ENCODE data around the gene TXNDC16. TPM values are rescaled to one million over a fixed set of nuclear protein-coding genes. Genes with fewer than 3 reads are reported as not detected.
"Not testable (repeated sequence)": the region's sequence is repeated elsewhere in the genome, so short reads cannot be mapped to it uniquely, and the experiment has no call there.

The TXNDC16 gene
- total RNA-seq, 2 donors from 2014 or later, result 8.1 to 10.5 TPM

DNA sequence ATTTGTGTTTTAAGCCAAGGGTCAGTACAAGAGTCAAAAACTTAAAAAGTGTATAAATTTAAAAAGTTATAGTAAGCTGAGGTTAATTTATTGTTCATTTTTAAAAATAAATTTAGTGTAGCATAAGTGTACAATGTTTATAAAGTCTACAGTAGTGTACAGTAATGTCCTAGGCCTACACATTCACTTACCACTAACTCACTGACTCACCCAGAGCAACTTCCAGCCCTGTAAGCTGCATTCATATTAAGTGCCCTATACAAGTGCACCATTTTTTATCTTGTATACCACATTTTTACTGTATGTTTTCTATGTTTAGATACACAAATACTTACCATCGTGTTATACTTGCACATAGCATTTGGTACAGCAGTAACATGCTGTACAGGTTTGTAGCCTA lies 38.0 kb upstream of the TXNDC16 start:
- ATAC-seq (ENCODE audit: insufficient number of reproducible peaks, low FRiP score, low read depth), result no peak
- H3K4me1 ChIP-seq (ENCODE audit: control insufficient read depth in 1 of 2, low read depth in 2 of 2), result no peaks in the 10 kb centered on the region

DNA sequence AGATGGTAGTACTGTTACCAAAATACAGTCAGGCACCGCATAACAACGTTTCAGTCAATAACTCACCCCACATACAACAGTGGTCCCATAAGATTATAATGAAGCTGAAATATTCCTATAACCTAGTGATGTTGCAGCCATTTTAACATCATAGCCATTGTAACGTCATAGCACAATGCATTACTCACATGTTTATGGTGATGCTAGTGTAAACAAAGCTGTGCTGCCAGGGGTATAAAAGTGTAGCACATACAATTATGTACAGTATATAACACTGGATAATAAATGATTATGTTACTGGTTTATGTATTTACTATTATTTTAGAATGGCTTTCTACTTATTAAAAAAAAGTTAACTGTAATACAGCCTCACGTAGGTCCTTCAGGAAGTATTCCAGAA lies 37.3 kb upstream of the TXNDC16 start:
- ATAC-seq (ENCODE audit: insufficient number of reproducible peaks, low FRiP score, low read depth) (no peak), DNase-seq (ENCODE audit: low spot score) (no peak)
- no peak overlapping the region for H3K4me3 ChIP-seq
- no peak overlapping the region for H3K27ac ChIP-seq
- no peaks in the 10 kb centered on the region for H3K9me3 ChIP-seq
- H3K36me3 ChIP-seq, result no peaks in the 10 kb centered on the region
- H3K27me3 ChIP-seq (replicated peaks; ENCODE audit: insufficient read depth), result no peaks in the 10 kb centered on the region
- H3K4me1 ChIP-seq (ENCODE audit: control insufficient read depth in 1 of 2, low read depth in 2 of 2), result no peaks in the 10 kb centered on the region
- no peak for TF ChIP-seq CTCF (IDR thresholded peaks at IDR 0.05)

More for the DNA sequence above, 38.0 kb upstream of the TXNDC16 start:
- Histone ChIP-seq H3K27me3 (replicated peaks; ENCODE audit: insufficient read depth) (no peaks in the 10 kb centered on the region), H3K36me3 (no peaks in the 10 kb centered on the region), H3K9me3 (no peaks in the 10 kb centered on the region), H3K27ac (no peak overlapping the region), H3K4me3 (no peak overlapping the region)
- no peak for TF ChIP-seq CTCF (IDR thresholded peaks at IDR 0.05)
- DNase-seq (ENCODE audit: low spot score), result no peak

- ATAC-seq (ENCODE audit: insufficient number of reproducible peaks, low FRiP score, low read depth) (no peak), DNase-seq (ENCODE audit: low spot score) (no peak)
- no peaks in the 10 kb centered on the region for H3K9me3 ChIP-seq
- H3K27me3 ChIP-seq (replicated peaks; ENCODE audit: insufficient read depth), result no peaks in the 10 kb centered on the region
- H3K4me1 ChIP-seq (ENCODE audit: control insufficient read depth in 1 of 2, low read depth in 2 of 2), result no peaks in the 10 kb centered on the region
- H3K4me3 ChIP-seq, result no peak overlapping the region
- TF ChIP-seq CTCF (IDR thresholded peaks at IDR 0.05), result no peak
- H3K27ac ChIP-seq, result no peak overlapping the region
- no peaks in the 10 kb centered on the region for H3K36me3 ChIP-seq
Observed at GRCh38 chr14:52583544-52583943, 31.2 kb upstream of the TXNDC16 start.

GRCh38 chr14:52575858-52576257 lies 23.6 kb upstream of the TXNDC16 start:
- Histone ChIP-seq H3K9me3 (peaks cover 23% of the 10 kb centered on the region), H3K27ac (no peak overlapping the region), H3K27me3 (replicated peaks; ENCODE audit: insufficient read depth) (no peaks in the 10 kb centered on the region), H3K4me3 (no peak overlapping the region), H3K36me3 (no peaks in the 10 kb centered on the region), H3K4me1 (ENCODE audit: control insufficient read depth in 1 of 2, low read depth in 2 of 2) (no peaks in the 10 kb centered on the region)
- no peak for TF ChIP-seq CTCF (IDR thresholded peaks at IDR 0.05)
- ATAC-seq (ENCODE audit: insufficient number of reproducible peaks, low FRiP score, low read depth) (no peak), DNase-seq (ENCODE audit: low spot score) (no peak)

DNA sequence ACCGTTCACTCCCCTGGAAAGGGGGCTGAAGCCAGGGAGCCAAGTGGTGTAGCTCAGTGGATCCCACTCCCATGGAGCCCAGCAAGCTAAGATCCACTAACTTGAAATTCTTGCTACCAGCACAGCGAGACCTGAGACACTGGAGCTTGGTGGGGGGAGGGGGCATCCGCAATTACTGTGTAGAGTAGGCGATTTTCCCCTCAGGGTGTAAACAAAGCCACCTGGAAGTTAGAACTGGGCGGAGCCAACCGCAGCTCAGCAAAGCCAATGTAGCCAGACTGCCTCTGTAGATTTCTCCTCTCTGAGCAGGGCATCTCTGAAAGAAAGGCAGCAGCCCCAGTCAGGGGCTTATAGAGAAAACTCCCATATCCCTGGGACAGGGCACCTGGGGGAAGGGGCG lies 16.1 kb upstream of the TXNDC16 start:
- ATAC-seq (ENCODE audit: insufficient number of reproducible peaks, low FRiP score, low read depth); H3K27ac ChIP-seq; H3K4me3 ChIP-seq; DNase-seq (ENCODE audit: low spot score); H3K4me1 ChIP-seq (ENCODE audit: control insufficient read depth in 1 of 2, low read depth in 2 of 2); H3K36me3 ChIP-seq; H3K27me3 ChIP-seq (replicated peaks; ENCODE audit: insufficient read depth): not testable (repeated sequence)
- peaks cover 34% of the 10 kb centered on the region for H3K9me3 ChIP-seq

- TF ChIP-seq CTCF (IDR thresholded peaks at IDR 0.05), result no peak
- no peaks in the 10 kb centered on the region for H3K27me3 ChIP-seq (replicated peaks; ENCODE audit: insufficient read depth)
- ATAC-seq (ENCODE audit: insufficient number of reproducible peaks, low FRiP score, low read depth), result no peak
- H3K4me3 ChIP-seq, result no peak overlapping the region
- H3K9me3 ChIP-seq, result no peaks in the 10 kb centered on the region
- no peaks in the 10 kb centered on the region for H3K4me1 ChIP-seq (ENCODE audit: control insufficient read depth in 1 of 2, low read depth in 2 of 2)
- DNase-seq (ENCODE audit: low spot score), result no peak
- H3K27ac ChIP-seq, result no peak overlapping the region
- no peaks in the 10 kb centered on the region for H3K36me3 ChIP-seq
Observed at GRCh38 chr14:52563120-52563519, 10.8 kb upstream of the TXNDC16 start.
